ENCODE results near the gene FAM78B. TPM values are rescaled to one million over a fixed set of nuclear protein-coding genes. Genes with fewer than 3 reads are reported as not detected.

FAM78B gene
- total and polyA plus RNA-seq, 8 donors: 0.44 to 8.0 (median 0.89) TPM; not detected in 2

DNA sequence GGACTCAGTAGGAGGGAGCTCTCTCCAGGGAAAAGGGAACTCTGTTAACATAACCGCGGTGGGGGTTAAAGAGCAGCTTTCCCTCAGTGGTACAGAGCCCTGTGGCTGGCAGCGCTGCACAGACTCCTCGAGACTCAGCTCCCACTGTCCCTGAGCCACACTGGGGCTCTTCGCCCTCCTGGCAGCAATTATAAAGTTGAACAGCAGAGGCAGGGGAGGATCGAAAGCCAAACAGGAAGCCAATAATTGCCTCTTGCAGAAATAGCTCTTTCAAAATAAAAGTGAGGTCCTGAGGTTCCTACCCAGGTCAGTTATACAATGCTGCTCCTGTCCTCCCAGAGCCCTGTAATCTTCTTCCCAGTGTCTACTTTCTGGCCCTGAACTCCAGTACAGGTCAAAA is 77.0 kb downstream of the FAM78B start:
- no peak overlapping the region for H3K27ac ChIP-seq
- TF ChIP-seq, protein P1, sequence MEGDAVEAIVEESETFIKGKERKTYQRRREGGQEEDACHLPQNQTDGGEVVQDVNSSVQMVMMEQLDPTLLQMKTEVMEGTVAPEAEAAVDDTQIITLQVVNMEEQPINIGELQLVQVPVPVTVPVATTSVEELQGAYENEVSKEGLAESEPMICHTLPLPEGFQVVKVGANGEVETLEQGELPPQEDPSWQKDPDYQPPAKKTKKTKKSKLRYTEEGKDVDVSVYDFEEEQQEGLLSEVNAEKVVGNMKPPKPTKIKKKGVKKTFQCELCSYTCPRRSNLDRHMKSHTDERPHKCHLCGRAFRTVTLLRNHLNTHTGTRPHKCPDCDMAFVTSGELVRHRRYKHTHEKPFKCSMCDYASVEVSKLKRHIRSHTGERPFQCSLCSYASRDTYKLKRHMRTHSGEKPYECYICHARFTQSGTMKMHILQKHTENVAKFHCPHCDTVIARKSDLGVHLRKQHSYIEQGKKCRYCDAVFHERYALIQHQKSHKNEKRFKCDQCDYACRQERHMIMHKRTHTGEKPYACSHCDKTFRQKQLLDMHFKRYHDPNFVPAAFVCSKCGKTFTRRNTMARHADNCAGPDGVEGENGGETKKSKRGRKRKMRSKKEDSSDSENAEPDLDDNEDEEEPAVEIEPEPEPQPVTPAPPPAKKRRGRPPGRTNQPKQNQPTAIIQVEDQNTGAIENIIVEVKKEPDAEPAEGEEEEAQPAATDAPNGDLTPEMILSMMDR (IDR thresholded peaks at IDR 0.05): no peak
- no peak for TF ChIP-seq EP300 (IDR thresholded peaks at IDR 0.05)
- no peak for TF ChIP-seq POLR2A (IDR thresholded peaks at IDR 0.05)
- TF ChIP-seq POLR2AphosphoS5 (IDR thresholded peaks at IDR 0.05): no peak
- DNase-seq: no peak
- H3K4me3 ChIP-seq: no peak overlapping the region
- no peaks in the 10 kb centered on the region for H3K27me3 ChIP-seq
- no peaks in the 10 kb centered on the region for H3K36me3 ChIP-seq
- intact Hi-C loops (cut with DNase I; ENCODE audit: low total_unique reads): no loop called here
- whole genome bisulfite sequencing, 5 donors: 26 to 54% (median 46%) methylated on average over 6 of the region's 6 CpGs
- no peaks in the 10 kb centered on the region for H3K4me1 ChIP-seq
- no peaks in the 10 kb centered on the region for H3K9me3 ChIP-seq

DNA sequence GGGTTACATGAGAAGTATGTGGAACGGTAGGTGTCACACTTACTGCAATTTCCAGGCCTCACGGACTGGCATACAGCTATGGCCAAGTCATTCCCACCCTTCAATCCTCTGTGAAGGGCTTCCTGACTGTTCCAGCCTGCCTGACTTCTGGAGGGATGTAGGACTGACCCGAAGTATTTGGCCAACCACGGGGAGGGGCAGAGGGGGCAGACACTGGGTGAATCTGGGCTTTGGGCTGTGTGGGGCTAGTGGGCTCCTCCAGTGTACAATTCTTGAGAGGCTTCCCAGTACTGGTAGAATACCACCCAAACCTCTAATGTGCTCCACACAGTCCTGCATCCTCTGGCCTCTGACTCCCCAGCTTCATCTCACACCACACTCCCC is 78.2 kb downstream of the FAM78B start:
- WGBS, 5 donors: 46 to 82% (median 78%) methylated on average over 3 to 4 of the region's 4 CpGs
- intact Hi-C loops (cut with DNase I; ENCODE audit: low total_unique reads): no loop called here

DNA sequence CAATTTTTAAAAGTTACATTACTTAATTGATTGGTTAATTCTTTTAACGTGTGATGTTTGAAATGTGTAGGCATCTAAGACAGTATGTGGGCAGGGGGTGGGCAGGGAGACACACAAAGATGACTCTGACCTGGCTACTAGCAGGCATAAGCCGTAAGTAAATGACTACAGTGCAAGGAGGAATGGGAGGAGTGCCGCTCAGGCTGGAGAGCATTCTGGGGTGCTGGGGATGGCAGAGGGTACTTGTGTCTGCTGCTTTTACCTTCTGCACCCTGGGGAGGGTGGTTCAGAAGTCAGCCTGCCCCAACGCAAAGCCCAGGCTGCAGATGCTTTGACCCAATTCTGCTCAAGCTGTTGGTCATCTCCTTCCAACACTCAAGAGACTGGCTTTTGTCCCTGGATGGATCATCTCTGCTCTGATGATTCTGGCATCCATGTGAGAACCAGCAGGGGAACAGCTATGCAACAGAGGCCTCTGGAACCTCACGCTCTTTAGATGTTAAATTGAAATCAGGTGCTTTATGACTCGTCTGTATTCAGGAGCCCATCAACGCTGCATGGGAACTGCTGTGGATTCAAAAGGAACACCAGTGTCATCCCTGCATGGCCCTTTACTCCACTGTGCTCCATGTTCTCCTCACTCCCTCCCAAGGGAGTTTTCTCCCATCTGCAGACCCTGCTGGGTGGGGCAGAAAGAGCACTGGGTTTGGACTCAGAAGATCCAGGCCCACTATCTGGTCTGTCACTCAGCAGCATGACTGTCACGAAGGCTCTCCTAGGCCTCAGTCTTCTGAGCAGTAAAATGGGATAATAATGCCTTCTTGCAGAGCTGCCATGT is 78.8 kb downstream of the FAM78B start:
- H3K9me3 ChIP-seq: no peaks in the 10 kb centered on the region
- DNase-seq: no peak
- H3K27me3 ChIP-seq: no peaks in the 10 kb centered on the region
- H3K4me3 ChIP-seq: no peak overlapping the region
- H3K27ac ChIP-seq: no peak overlapping the region
- TF ChIP-seq POLR2A (IDR thresholded peaks at IDR 0.05): no peak
- no peak for TF ChIP-seq EP300 (IDR thresholded peaks at IDR 0.05)
- TF ChIP-seq, protein P1 (IDR thresholded peaks at IDR 0.05): no peak
- TF ChIP-seq POLR2AphosphoS5 (IDR thresholded peaks at IDR 0.05): no peak
- no peaks in the 10 kb centered on the region for H3K36me3 ChIP-seq
- no peaks in the 10 kb centered on the region for H3K4me1 ChIP-seq
- intact Hi-C loops (cut with DNase I; ENCODE audit: low total_unique reads): no loop called here
- WGBS, 5 donors: 84 to 90% (median 88%) methylated on average over 8 of the region's 8 CpGs

More for the DNA sequence above, 78.2 kb downstream of the FAM78B start:
- no peak for DNase-seq
- H3K36me3 ChIP-seq: no peaks in the 10 kb centered on the region
- no peak overlapping the region for H3K4me3 ChIP-seq
- no peaks in the 10 kb centered on the region for H3K4me1 ChIP-seq
- TF ChIP-seq POLR2AphosphoS5 (IDR thresholded peaks at IDR 0.05): no peak
- TF ChIP-seq EP300 (IDR thresholded peaks at IDR 0.05): no peak
- TF ChIP-seq, protein P1 (IDR thresholded peaks at IDR 0.05): no peak
- TF ChIP-seq POLR2A (IDR thresholded peaks at IDR 0.05): no peak
- H3K27ac ChIP-seq: no peak overlapping the region
- H3K27me3 ChIP-seq: no peaks in the 10 kb centered on the region
- no peaks in the 10 kb centered on the region for H3K9me3 ChIP-seq

DNA sequence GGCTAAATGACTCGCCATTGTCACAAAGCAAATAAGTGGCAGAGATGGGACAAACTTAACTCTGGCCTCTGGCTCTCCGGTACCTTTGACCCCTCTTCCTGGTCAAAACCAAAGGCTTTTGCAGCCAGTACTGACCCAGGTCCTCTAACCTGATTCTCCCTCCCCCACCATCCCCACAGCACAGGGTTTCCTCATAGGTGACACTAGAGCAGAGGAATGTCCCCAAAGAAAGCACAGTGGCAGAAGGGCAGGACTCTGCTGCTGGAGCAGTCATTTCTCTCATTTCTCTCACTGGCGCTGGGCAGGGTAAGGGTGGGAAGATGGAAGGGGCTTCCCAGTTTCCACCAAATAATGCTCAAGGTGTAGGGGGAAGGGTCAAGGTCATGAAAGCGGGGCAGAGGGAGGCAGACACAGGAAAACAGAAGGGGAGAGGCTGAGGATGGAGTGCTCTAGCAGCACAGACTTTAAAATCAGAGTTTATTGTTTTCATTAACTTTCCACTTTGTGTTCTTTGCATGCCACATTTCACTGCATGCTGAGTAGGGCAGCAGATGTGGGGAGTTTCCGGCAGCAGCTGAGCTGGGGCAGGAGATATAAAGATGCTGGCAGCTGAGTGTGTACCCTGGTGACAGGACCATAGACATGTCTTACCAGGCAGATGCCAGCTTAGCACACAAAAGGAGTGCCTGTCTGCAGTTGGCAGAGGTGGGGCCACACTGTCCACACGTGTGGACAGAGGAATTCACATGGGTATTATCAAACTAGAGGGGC is 80.5 kb downstream of the FAM78B start:
- H3K27ac ChIP-seq: no peak overlapping the region
- intact Hi-C loops (cut with DNase I; ENCODE audit: low total_unique reads): no loop called here
- DNase-seq: no peak
- 61 to 66% (median 63%) methylated on average over 6 of the region's 6 CpGs for WGBS, 5 donors
- H3K4me3 ChIP-seq: no peak overlapping the region
- H3K4me1 ChIP-seq: peaks cover 0 to 4% (median 2%) of the 10 kb centered on the region in 4 donors
- TF ChIP-seq POLR2AphosphoS5 (IDR thresholded peaks at IDR 0.05): no peak
- TF ChIP-seq, protein P1 (IDR thresholded peaks at IDR 0.05): no peak
- TF ChIP-seq EP300 (IDR thresholded peaks at IDR 0.05): no peak
- no peak for TF ChIP-seq POLR2A (IDR thresholded peaks at IDR 0.05)
- no peaks in the 10 kb centered on the region for H3K9me3 ChIP-seq
- H3K27me3 ChIP-seq: no peaks in the 10 kb centered on the region
- H3K36me3 ChIP-seq: no peaks in the 10 kb centered on the region

Data from stomach (tissue), 9 donors.